Measurements from ENCODE around the gene LSM14B.
"Not testable (repeated sequence)": the region's sequence is repeated elsewhere in the genome, so short reads cannot be mapped to it uniquely, and the experiment has no call there.

The LSM14B gene

DNA sequence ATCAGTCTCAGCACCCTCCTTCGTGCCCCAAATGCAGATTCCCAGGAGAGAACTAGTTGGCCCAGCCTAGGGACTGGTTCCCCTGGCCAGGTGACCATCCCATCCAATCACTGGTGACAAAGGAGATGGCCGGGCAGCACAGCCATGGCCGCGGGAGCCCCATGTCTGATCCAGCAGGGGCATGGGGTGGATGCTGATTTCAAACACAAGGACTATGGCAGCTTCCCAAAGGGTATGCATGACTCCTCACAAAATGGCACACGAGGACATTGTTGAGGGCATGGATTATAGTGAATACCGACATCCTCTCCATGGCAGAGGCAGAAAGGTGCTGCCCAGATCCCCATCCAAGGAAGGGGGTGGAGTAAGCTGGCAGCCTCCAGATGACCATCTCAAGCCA lies 9.9 kb upstream of the LSM14B start:
- DNase-seq (ENCODE audit: low read depth, low spot score): no peak

DNA sequence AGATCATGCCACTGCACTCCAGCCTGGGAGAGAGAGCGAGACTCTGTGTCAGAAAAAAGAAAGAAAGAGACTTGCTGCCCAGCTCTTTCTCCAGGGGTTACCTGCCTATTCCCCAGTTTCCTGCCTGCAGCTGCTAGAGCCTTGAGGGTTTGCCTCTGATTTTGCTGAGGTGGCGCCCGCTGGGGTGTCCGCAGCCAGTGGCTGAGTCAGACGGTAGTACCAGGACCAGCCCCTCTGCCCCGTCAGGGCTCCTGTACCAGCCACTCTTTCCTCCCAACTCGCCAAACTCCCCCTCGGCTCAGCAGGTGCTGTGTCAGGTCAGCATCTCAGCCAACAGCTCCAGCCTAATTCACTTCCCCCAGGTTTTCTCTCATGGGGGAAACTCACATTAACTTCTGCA lies 7.4 kb upstream of the LSM14B start:
- DNase-seq (ENCODE audit: low read depth, low spot score): no peak

DNA sequence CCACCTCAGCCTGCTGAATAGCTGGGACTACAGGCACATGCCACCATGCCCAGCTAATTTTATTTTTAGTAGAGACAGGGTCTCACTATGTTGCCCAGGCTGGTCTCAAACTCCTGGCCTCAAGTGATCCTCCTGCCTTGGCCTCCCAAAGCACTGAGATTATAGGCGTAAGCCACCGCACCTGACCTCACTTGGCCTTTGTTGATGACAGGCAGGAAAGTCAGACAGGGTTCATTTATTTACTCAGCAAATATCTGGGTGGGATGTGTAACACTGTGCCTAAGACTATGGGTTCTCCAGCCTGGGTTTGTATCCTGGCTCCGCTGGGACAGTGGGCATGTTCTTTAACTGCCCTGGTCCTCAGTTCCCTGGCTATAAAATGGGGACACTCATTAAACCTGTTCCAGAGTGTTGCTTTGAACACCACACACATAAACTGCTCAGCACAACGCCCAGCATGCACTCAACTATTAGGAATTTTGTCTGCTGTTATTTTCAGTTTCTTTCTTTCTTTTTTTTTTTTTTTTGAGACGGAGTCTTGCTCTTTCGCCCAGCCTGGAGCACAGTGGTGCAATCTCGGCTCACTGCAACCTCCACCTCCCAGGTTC lies 6.4 kb upstream of the LSM14B start:
- not testable (repeated sequence) for DNase-seq (ENCODE audit: low read depth, low spot score)

DNA sequence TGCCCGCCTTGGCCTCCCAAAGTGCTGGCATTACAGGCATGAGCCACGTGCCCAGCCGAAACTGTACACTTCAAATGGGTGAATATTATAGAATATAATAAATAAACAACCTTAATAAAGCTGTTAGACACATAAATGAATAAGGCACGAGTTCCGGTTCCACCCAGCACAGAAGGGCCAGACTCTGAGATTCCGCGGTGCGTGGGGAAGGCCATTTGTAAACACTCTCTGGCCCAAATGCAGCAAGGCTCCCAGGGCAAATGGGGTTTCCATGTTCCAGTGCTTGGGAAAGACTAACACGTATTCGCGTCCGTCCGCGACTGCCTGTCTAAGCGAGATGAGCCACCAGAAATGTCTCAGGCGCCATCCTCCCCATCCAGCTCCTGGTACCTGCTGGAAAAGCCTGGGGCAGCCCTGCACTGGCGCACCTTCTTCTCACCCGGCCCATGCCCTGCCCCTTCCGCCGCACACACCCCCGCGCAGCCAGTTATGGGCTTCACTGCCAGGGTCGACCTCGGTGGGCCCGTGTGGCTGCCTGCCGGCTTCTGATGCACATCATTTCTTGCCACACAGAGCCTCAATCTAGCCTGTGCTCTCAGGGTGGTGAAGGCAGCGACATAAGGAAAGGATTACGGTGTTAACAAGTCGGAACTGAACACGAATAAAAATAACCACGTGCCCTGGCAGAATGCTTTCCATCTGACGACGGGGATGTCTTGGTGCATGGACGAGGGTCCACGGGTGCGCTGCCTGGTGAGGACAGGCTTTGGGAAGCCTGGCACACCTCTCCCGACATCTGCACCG lies 5.5 kb upstream of the LSM14B start:
- DNase-seq (ENCODE audit: low read depth, low spot score): no peak

DNA sequence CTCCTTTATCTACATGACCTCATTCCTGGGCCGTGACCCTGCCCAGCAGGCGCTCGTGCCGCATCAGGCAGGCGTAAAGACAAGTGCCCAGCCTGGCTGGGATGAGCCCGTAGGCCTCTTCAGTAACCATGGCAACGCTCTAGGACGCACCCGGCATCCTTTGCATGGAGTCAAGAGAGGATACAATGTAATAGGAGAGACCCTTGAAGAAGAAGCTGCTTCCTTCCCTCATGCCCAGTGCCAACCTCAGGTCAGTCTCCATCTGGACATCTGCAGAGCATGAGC lies 5.0 kb upstream of the LSM14B start:
- DNase-seq (ENCODE audit: low read depth, low spot score): no peak

DNA sequence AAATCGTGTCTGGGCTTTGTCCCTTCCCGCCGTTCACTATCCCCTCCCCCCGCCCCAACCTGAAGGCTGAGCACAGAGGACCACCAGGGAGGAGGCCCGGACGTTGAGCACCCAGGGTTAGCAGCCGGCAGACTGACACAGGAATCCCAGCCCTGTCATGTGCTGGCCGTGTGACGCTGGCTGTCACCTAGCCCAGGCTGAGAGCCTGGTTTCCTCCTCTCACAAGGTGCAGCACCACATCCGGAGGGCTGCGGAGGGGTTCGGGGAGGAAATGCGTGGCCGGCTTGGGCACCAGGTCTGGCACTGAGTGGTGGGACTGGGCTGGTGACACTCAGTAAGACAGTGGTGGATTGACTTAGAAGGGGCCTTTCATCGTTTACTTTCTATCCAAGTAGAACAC lies 4.6 kb upstream of the LSM14B start:
- no peak for DNase-seq (ENCODE audit: low read depth, low spot score)

DNA sequence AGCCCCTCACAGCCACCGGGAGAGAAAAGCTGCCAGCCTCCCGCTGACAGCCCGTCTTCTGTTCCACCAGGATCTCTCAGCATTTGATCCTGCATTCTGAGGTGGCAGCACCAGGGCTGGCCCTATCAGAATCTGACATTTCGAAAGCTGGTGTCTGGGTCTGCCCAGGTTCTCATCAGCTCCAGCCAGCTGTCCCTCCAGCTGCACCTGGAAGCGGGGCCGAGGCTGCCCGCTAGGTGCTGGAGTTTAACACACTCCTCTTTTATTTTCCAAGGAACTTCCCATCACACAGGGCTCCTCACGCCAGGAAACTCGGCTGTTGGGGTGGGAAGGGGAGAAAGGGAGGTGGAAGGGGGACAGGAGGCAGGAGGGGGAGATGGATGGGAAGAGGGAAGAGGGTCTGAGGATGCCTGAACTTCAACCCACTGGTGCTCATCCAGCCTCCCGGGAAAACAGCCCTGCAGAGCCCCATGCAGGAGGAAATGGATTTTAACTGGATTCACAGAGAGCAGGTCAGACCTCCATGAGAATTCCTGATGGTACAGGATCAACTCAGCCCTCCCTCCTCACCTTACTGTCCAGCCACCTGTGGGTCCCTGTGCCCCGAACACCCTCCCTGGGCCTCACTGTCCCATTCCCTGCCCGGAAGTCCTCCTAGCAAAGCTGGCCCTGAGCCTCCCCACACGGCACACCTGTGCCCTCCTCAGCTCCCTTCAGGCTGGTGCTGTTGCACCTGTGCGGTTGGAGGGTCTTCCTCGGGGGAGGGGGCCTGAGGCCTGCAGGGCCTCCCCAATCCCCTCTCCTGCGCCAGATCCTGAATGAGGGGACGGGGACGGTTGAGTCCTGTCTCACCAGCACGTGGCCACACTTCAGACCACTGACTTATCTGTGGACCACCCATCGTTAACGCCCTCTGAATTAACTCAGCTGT lies 3.9 kb upstream of the LSM14B start:
- no peak for DNase-seq (ENCODE audit: low read depth, low spot score)

DNA sequence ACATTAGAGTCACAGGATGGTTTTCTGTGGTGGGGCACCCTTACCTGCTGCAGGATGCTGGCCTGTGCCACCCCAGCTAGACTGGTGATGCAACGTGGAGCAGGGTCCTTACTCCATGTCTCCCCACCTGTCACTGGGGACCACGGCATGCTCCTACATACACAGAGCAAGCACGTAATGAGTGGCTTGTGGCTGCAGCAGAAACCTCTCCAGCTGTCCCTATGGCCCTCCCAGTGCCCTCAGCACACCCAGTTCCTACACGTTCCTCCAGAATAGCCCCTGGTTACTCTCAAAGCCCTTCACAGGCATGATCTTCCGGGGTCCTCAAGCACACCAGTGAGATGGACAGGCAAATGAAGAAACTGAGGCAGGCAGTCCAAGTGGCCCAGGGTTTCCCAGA lies 3.2 kb upstream of the LSM14B start:
- DNase-seq (ENCODE audit: low read depth, low spot score): no peak

DNA sequence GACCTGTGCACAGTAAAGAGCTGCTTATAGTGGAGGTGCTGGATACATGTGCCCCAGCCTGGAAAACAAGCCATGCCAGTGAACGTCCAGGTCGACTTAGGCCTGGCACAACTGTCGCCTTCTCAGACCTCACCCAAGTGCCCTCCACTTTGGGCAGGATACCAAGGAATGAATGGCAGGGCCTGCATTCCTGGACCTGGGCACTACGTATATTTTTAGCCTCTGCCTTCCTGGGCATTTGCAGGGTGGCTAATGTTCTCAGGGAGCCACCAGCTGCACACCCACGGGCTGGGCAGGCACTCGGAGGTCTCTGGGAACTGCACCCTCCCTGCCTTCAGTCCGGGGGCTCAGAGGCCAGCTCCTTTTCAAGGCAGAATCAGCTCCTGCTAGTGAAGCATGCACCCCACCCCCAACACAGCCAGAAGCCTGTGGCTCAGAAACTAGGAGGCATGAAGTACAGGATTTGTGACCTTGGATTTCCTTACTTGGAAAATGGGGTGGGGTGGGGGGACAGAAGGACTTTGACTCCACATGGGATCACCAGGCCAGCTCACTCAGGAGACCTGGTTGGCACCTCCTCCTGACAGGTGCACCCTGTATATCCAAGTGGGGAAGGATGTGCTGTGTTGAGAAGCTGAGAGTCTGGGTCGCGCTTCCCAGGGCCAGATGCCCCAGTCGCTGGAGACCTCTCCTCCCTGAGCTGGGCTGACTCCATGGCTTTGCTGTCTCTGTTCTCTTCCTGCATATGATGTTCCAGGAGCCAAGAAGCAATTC lies 2.5 kb upstream of the LSM14B start:
- DNase-seq (ENCODE audit: low read depth, low spot score): no peak

DNA sequence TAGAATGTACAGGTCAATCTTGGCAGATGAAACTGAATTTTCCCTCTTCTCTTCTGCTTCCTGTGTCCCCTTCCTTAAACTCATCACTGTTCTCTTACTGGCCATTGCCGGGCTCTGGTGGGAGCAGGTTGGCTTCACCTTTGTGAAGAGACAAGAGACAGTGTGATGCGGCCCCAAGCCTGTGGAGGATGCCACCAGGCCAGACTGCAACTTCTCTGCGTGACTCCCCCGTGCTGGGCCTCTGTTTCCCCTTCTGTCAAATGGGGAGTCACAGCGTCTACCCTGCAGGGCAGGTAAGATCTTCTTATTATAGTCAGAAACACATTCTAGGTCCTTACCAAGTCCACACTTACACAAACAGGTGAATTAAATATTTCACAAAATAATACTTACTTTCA lies 1.9 kb upstream of the LSM14B start:
- no peak for DNase-seq (ENCODE audit: low read depth, low spot score)

DNA sequence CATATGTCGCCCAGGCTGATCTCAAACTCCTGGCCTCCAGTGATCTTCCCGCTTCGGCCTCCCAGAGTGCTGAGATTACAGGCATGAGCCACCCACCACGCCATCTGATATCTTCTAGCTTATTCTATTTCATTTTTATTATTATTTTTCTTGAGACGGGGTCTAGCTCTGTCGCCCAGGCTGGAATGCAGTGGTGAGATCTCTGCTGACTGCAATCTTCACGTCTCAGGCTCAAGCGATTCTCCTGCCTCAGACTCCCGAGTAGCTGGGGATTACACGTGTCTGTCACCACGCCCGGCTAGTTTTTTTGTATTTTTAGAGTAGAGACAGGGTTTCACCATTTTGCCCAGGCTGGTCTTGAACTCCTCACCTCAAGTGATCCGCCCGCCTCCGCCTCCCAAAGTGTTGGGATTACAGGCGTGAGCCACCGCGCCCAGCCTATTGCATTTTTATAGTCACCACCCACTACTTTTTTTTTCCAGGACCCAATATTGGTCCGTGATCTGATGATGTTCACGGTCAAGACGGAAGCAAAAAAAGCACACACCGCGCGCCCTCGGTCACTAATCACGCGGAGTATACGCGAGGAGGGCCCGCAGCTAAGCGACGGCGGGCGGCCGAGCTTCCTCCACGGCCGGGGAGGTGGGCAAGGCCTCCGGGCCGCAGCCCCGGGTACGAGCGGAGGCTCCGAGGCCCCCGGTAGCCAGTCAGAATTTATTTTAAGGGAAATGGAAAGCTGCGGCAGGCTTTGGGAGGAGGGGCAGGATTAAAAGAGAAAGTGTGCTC lies 1.1 kb upstream of the LSM14B start:
- DNase-seq (ENCODE audit: low read depth, low spot score): no peak

DNA sequence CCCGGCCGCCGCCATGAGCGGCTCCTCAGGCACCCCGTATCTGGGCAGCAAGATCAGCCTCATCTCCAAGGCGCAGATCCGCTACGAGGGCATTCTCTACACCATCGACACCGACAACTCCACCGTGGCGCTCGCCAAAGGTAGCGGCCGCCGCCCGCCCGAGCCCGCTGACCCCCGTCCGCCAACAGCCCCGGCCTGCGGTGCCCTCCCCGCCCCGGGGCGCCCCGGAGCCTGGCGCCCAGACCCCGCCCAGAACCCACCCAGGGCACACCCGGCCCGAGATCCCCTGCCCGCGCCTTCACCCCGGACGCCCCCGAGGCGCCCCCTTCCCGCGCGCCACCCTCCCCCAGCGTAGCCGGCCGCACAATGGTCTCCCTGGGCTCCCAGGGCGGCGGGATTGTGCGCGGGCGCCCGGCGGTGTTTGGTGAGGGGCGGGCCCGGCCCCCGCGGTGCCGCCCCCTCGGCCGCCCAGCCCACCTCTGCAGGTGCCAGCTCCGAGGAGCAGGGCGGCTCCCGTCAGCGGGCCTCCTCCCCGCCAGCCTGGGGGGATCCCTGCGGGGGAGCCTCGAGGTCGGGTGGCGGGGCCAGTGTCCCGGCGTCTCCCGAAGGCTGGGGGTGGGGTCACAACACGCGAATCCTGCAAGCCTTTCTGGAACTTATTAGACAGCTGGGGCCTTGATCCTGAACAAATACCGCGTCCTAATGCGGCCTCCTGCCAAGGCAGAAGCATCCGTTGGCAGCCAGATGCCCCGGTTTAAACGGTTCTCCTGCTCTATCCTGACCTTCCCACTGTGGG lies 577 bp downstream of the LSM14B start:
- DNase-seq (ENCODE audit: low read depth, low spot score): no peak

DNA sequence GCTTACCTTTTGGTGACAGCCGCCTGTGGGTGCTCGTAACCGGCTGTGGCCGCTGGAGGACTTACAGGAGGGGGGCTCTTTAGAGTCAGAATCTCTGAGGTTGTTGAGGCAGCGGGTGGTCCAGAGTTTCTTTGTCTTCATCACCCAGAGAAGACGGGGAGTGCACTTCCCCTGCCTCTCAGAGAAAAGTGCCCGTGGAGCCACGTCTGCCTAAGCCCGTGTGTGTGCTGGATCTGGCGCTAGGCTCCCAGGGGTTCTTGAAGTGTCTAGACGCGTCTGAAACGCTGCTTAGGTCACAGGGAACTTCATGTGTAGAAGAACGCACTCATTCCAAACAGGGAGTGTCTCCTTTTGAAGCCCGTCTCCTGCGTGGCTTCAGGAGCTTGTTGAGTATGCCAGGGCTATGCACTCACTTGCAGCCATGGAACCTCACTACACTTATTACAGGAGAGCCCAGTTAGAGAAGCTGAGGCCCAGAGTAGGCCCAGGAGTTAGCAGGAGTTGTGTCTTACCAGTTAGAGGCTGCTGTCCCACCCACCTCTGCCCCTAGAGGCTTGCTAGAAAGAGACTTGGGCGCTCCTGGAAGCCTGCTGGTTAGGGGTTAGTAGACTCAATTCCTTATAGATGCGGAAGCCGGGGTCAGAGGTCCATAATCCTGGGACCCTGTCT lies 1.3 kb downstream of the LSM14B start:
- DNase-seq (ENCODE audit: low read depth, low spot score): no peak

DNA sequence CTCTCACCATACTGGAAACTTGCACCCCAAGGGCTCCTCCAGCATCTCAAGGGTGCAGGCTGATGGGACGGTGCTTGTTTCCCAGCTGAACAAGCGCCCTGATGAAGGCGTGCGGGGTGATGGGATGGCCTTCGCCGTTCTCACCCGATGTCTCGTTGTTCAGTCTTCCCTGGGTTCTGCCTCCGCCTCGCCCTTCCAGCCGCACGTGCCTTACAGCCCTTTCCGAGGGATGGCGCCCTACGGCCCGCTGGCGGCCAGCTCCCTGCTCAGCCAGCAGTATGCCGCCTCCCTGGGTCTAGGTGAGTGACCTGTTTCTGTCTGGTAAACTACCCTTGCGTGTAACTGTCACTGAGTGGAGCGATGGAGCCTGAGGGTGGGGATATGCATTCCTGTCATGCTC lies 3.9 kb downstream of the LSM14B start:
- DNase-seq (ENCODE audit: low read depth, low spot score): no peak

DNA sequence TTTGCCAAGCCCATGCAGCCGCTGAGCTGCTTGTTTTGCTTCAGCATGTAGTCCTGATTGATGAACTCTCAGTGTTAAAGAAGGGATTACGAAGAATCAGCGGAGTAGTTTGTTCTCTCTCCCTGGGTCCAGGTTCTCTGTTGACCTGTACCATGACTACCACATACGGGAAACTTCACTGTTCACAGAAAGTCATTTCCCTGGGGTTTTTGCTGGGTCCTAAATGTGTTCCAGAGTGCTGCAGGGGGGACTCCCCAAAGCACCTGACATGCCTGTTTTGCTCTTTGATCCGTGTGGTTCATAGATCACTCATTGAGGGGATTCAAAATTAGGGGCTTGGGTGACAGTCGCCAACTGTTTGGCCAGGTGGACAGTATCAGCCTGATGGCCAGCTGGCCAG lies 5.5 kb downstream of the LSM14B start:
- no peak for DNase-seq (ENCODE audit: low read depth, low spot score)

DNA sequence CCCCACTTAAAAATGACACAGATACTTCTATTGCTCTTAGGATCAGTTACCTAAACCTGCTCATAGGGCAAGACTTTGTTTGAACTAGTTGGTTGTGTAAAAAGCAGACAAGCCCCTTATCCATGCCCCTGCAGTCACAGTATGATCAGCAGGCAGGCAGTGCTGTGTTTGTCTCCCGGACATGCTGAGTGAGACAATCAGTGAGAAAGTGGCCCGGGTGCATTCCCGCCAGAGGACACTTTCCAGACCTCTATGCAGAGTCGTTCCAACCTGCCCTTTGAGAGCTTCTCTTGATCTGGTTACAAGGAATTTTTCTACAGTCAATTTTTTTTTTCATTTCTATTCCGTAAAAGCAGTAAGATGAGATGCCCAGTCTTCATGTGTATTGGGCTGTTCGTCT lies 6.2 kb downstream of the LSM14B start:
- DNase-seq (ENCODE audit: low read depth, low spot score): no peak

DNA sequence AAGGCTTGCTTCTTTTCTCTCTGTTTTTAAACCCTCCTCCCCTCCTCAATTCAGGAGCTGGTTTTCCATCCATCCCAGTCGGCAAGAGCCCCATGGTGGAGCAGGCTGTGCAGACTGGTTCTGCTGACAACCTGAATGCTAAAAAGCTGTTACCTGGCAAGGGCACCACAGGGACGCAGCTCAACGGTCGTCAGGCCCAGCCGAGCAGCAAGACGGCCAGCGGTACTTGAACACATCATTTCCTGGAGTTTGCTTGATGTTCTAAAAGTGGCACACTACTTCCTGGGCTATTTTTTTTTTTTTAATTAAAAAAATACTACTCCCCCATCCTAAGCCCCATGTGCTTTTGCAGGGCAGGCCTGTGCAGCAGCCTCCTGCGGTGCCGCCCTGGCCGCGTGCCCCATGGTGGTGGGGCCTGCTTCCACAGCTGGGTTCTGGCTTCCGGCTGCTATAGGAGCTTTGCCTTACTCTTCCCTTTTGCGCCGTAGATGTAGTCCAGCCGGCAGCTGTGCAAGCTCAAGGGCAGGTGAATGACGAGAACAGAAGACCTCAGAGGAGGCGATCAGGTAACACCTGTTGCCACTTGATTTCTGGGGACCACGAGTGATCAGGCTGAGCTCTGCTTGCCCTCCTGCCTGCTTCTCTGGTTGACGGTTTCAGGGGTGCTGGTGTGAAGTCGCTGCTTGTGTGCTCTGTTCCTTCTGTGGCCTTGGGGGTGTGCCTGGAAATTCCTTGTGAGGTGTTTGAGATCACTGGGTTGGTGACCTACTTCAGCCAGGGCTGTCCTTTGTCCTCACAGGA lies 7.7 kb downstream of the LSM14B start:
- DNase-seq (ENCODE audit: low read depth, low spot score): no peak

DNA sequence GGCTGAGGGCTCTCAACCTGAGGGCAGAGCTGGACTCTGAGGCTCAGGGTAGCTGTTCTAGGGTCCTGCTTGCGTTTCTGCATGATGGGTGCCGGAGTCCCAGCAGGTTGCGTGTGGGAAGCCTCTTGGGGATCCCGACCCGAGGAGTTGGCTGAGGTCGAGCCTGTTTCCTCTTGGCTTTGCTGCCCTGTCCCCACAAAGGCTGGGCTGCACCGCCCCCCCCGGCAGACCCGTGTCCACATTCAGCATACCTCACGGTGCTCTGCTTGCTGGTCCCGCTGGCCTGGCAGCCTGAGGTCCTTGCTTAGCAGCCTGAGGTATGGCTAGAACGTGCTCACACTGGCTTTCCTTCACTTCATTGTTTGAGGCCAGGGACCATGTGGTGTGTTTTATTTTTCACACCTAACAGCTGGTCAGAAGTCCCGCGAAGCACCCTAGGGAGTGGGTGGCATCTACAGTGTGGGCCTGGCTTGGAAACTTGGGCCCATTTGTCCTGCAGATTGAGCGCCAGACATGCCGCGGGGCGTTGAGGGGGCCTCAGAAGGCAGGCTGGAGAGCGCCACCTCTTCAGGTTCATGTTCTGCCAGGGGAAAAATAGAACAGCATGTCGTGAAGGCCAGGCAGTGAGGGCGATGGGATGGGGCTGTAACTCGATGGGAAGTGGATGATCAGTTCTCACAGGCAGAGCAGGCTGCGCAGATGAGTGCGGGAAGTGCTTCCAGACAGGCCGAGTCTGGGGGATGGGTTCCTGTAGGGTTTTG lies 9.5 kb downstream of the LSM14B start:
- DNase-seq (ENCODE audit: low read depth, low spot score): no peak

All from iPS DF 19.7 (cell line).